Hepatocyte (in vitro differentiated cells): ENCODE results near the gene SLC6A11.

Experiments used
- EZH2 ChIP-seq: fragments of 200-600 bp; sonication (generic); IDR thresholded peaks from 2 replicates; pipeline ENCODE4 v1.6.1; 2016; ENCODE audit warnings: antibody characterized with exemption, mild to moderate bottlenecking, borderline replicate concordance
- EZH2phosphoT487 ChIP-seq: fragments of 200-600 bp; sonication (generic); IDR thresholded peaks from one replicate; pipeline ENCODE4 v1.6.1; 2018; ENCODE audit warnings: antibody characterized with exemption, mild to moderate bottlenecking, low read depth, moderate library complexity; ENCODE audit not compliant: unreplicated experiment, severe bottlenecking
- TF ChIP-seq, protein P1 (sequence below): fragments of 200-600 bp; sonication (generic); IDR thresholded peaks from 2 replicates; pipeline ENCODE4 v1.5.1; 2016; ENCODE audit warnings: antibody characterized with exemption, mild to moderate bottlenecking; ENCODE audit not compliant: poor library complexity

DNA sequence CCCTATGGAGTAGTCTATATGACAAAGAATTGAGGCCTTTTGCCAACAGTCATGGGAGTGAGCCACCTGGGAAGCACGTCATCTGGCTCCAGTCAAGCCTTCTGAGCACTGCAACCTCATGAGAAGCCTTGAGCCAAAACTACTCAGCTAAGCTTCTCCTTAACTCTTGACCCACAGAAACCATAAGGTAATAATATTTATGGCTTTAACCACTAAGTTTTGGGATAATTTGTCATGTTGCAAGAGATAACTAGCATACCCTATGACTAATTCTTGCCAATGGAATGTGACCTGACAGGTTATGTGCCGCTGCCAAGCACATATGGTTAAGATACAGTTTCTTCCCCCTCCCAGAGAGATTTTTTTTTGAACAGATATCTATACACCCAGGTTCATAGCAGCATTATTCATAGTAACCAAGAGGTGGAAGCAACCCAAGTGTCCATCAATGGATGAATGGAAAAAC lies 11.8 kb upstream of the SLC6A11 start:
- TF ChIP-seq, protein P1, sequence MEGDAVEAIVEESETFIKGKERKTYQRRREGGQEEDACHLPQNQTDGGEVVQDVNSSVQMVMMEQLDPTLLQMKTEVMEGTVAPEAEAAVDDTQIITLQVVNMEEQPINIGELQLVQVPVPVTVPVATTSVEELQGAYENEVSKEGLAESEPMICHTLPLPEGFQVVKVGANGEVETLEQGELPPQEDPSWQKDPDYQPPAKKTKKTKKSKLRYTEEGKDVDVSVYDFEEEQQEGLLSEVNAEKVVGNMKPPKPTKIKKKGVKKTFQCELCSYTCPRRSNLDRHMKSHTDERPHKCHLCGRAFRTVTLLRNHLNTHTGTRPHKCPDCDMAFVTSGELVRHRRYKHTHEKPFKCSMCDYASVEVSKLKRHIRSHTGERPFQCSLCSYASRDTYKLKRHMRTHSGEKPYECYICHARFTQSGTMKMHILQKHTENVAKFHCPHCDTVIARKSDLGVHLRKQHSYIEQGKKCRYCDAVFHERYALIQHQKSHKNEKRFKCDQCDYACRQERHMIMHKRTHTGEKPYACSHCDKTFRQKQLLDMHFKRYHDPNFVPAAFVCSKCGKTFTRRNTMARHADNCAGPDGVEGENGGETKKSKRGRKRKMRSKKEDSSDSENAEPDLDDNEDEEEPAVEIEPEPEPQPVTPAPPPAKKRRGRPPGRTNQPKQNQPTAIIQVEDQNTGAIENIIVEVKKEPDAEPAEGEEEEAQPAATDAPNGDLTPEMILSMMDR = no peak
- TF ChIP-seq EZH2 (no peak), EZH2phosphoT487 (no peak)
